ENCODE results near the gene OLFML2A.

DNA sequence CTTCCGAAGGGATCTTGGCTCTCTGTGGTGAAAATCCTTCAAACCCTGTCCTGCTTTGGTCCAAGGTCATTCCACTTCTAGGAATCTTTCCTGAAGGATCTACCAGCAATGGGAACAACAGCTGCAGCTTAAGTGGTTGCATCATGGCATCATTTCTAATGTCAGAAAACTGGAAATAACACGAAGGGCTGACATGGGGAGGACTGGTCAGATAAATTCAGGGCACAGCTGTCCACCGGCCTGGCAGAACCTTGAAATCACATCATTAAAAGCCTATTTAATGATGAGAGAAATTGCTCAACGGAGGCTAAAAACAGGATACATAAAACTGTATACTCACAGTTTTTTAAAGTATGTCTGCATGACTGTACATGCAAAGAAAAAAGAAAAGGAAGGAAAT lies 28.3 kb downstream of the OLFML2A start:
- no peak for TF ChIP-seq POLR2A (IDR thresholded peaks at IDR 0.05; ENCODE audit: low read length)
- TF ChIP-seq CTCF (IDR thresholded peaks at IDR 0.05): no peak
- TF ChIP-seq, protein P1, sequence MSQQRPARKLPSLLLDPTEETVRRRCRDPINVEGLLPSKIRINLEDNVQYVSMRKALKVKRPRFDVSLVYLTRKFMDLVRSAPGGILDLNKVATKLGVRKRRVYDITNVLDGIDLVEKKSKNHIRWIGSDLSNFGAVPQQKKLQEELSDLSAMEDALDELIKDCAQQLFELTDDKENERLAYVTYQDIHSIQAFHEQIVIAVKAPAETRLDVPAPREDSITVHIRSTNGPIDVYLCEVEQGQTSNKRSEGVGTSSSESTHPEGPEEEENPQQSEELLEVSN (IDR thresholded peaks at IDR 0.05; ENCODE audit: borderline replicate concordance, low read depth): no peak
- TF ChIP-seq CHD2 (IDR thresholded peaks at IDR 0.05; ENCODE audit: low read length, partially characterized antibody): no peak
- no peak for TF ChIP-seq EP300 (IDR thresholded peaks at IDR 0.05)
- no peak for TF ChIP-seq REST (IDR thresholded peaks at IDR 0.05)
- TF ChIP-seq RCOR1 (IDR thresholded peaks at IDR 0.05; ENCODE audit: low read depth, low read length): no peak
- no peak for TF ChIP-seq USF2 (IDR thresholded peaks at IDR 0.05)
- TF ChIP-seq FOSL2 (IDR thresholded peaks at IDR 0.05): no peak
- TF ChIP-seq FOSL2 (CRISPR knock-in tag; IDR thresholded peaks at IDR 0.05): no peak
- TF ChIP-seq KDM5A (IDR thresholded peaks at IDR 0.05): no peak
- no peak for TF ChIP-seq ESRRA (IDR thresholded peaks at IDR 0.05; ENCODE audit: borderline replicate concordance, low read length)
- TF ChIP-seq SMC3 (IDR thresholded peaks at IDR 0.05): no peak

Measured in A549 (cell line).